HG02973 (cell line): Measurements from ENCODE around the gene BTBD1.

Source experiments
- ATAC-seq: cut with Tn5 transposase; IDR thresholded peaks from one replicate; pipeline ENCODE4 v1.9.1; 2021; ENCODE audit warnings: moderate library complexity; ENCODE audit not compliant: unreplicated experiment

BTBD1 gene

DNA sequence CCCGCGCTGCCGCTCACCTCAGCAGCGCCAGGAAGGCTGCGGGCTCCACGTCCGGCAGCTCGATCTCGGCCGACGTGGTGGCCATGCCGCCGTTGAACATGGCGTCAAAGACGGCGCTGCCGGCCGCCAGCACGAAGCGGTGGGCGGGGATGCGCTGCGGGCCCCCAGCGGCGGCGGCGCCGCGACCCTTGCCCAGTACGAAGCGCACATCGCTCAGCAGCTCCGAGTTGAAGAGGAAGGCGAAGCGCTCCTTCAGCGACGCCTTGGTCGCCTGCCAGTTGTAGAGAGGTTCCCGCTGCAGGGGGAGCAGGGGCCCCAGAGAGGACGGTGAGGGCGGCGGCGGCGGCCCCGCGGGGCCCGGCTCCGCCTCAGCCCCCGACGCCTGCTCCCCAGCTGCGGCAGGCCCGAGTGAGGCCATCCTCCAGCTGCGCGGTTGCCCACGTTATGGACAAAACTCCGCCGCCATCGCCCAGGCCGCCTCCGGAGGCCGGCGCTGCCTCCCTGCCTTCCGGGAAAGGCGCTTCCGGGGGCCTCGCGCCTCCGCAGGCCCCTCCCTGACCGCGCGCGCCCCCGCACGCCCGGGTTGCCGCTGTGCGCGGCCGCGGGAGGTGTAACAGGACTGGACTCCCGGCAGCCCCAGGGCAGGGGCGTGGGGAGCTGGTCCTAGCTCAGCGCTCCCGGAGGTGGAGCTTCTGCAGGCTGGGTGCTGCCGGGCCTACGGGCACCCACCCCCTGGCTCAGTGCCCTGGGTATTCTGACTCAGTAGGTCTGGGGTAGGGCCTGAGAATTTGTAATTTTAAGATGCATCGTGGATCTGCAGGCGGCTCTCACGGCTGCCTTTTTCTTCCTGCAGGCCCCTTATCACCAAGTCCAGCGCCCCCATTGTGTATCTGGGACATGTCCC lies at the start of gene BTBD1:
BTBD1 (minus strand) TSS at position 519 of the 904 bp plus-strand sequence; CDS start at position 418, 101 bp downstream.
- ATAC-seq = peak; percentile 69

DNA sequence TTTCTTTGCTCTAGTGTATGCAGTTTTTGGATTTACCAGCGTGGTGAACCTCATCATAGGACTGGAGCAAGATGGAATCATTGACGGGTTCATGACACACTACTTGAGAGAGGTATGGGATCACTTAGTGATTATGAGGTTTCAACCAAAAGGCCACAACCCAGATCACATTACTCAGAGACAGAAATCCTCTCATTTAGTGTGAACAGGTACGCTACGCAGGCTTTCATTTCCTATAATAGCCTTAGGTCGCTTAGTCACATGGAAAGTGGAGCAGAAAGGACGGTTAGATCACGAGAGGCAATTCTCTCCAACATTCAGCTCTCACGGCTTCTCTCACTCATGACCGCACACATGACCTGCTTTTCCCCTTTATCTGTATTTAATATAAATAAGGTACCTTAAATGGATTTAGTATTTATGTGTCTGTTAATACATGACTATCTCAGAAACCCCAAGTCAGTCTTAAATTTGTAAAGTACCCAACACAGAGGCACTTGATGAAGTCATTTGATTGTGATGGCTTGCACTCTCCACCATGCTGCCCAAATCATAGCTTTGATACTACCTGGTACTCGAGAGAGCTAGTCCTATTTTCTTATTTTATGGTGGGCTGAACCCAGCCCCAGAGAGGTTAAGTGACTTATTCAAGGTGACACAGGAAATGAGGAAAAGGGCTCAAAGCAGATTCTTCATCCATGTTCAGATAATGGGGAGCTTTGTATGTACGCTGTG lies 48.9 kb upstream of the BTBD1 start:
- ATAC-seq = peak; percentile 68

- ATAC-seq = no peak
These were observed 48.4 kb upstream of the BTBD1 start for GRCh38 chr15:83115410-83115809.

DNA sequence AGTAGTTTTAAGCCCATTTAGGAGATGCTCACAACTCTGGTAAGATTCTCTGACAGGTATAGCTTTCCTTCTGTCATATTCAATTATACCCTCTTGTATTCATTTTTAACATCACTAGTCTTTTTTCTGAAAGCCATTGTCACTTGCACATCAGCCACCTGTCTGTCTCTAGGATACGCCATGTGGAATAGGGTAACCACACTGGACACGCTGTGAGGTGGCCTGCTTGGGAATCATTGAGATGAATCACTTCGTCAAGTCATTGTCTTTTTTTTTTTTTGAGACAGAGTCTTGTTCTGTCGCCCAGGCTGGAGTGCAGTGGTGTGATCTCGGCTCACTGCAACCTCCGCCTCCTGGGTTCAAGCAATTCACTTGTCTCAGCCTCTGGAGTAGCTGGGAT lies 47.8 kb upstream of the BTBD1 start:
- ATAC-seq = no peak

GRCh38 chr15:83113881-83114674 lies 47.0 kb upstream of the BTBD1 start:
- no peak for ATAC-seq

DNA sequence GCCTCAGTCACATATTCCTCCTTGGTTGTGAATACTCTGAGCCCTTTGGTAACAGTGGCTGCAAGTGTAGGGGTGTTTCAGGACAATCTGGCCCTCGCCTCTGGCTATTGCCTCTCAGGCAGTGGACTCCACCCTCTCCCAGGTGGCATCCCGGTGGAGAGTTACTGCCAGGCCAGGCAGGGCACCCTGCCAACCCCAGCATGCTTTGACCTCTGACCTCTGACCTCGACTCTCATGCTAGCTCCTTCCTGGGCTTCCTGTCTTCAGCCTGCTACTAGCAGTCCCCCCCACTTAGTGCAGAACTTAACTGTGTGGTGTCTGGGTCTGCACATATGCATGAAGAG lies 45.9 kb upstream of the BTBD1 start:
- no peak for ATAC-seq

GRCh38 chr15:83112233-83112955 lies 45.3 kb upstream of the BTBD1 start:
- no peak for ATAC-seq

DNA sequence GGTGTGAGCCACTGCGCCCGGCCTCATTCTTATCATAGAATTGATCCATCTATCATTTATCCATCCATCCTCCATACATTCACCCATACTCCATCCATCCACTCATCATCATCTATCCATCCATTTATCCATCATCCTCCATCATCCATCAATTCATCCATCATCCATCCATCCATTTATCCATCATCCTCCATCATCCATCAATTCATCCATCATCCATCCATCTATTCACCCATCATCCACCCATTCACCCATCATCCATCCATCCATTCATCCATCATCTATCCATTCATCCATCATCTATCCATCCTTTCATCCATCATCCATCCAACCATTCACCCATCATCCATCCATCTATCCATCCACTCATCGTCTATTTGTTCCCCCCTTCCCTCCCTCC lies 44.1 kb upstream of the BTBD1 start:
- no peak for ATAC-seq

- no peak for ATAC-seq
These were observed 43.3 kb upstream of the BTBD1 start for GRCh38 chr15:83110381-83110780.

DNA sequence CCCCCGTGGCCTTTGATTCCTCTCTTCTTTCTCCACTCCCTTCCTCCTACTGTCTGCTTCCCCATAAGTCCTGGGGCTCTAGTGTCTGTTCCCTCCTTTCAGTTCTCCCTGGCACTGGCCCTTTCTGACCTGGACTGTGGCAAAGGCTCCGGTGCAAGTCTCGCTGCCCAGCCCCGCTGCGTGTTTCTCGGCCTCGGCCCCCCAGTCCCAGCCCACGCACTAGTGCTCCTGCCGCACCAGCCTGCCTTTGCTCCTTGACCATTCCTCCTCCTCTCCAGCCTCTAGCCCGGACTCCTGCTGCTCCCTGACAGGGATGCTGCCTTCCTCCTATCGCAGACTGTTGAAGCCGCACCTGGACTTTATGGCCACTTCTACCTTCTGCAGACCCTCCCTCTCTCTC lies 42.5 kb upstream of the BTBD1 start:
- ATAC-seq = no peak

DNA sequence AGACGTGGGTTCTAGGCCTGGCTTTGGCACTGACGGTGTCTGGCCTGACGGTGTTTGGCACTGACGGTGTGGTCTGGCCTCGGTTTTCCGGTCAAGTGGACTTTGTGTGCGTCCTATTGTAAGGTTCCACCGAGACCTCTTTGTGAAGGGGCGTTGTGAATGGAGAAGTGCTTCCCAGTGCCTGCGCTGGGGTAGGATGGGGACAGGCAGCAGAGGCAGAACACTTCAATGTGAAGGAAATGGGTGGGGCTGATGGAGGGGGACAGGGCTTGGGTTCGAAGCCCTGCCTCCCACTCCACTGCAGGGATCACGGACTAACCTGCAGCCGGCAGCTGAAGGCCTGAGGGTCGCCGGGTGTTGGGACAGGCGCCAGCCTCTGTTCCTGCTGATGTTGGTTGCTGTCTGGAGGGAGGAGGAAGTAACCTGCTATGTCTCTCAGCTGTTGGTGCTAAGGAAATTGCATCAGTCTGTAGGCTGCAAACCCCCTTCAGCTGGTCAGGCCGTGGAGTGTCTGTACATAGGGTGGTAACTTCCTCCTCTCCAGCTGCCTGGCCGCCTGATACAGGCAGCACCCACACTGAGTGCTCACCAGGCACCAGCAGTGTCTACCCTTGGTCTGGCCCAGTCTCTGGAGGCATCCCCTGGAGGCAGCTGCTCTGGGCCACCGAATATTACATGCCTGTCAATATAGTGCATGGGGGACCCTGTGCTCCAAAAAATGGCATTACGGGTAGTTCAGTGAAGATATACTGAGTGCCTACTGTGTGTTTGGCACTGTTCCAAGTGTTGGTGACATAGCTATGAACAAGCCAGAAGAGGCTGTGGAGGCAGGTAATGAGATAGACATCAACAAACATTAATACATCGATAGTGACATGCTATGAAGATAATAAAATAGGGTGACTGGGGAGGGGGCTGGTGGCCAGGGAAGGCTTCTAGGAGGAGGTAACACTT lies 41.5 kb upstream of the BTBD1 start:
- ATAC-seq = peak; percentile 66

DNA sequence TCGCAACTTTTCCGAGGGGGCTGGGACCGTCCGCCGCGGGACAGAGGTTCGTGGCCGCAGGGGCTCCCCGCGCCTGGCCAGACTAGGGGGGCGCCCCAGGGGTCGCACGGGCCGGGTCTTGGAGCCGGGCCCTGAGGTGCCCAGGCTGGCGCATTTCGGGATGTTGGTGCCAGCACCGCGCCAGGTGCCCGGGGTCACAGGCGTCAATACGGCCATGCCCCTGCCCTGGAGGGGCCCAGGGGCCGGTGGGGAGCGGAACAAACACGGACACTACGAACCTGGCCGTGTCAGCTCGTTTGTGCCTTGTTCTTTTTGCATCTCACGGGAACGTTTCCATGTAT lies 40.8 kb upstream of the BTBD1 start:
- ATAC-seq = peak; percentile 8

DNA sequence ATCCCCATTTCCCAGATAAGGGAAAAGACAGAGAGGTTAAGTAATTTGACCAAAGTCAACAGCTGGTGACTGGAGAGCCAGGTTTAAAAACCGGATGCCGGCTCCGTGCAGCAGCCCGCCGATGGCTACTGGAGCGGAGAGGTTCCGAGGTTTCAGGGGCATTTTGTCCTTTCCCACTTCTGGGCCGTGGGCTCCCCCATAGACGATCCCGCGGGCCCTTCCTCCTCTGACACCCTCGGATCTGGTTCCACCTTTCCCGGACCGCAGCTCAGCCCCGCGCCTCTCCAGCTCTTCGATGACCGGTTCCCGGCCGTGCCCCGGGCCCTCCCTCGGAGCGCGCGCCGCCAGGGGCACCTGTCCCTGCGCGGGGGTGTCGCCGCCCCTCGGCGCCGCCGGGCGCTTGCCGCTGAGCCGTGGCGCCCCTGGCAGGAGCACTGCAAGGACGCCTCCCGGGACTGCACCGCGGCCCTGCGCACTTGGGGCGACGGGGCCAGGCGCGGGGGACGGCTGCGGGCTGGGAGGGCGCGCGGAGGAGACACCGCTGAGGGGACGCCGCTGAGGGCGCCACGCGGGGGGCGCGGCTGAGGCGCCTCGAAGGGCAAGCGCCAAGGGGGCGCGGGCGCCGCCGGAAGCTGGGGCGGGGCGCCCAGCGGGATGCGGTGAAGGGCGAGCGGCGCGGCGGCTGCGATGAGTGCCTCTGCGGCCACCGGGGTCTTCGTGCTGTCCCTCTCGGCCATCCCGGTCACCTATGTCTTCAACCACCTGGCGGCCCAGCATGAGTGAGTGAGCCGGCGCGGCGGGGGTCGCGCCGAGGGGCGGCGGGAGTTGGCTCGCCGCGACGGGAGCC lies 40.2 kb upstream of the BTBD1 start, which contains the start of gene TM6SF1:
TM6SF1 (plus strand) TSS at position 652 of the 847 bp plus-strand sequence; CDS start at position 688, 36 bp downstream.
- ATAC-seq = peak; percentile 37

DNA sequence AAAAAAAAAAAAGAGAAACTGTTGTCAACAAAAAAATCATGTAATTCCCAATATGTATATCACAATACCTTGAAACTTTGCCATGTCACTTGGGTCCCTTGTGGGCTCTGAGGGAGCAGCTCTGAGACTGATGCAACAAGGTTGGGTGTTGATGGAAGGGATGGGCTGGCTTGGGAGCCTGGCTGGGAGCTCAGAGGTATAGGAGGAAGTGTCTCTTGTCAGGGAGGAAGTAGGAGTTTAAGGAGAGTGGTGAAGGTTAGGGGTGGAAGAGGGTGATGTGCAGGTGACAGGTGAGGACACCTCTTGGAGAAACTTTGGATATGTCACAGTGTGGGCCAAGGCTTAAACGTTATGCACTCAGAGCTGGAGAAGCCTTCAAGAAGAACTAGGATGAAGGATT lies 38.4 kb upstream of the BTBD1 start:
- ATAC-seq = no peak

DNA sequence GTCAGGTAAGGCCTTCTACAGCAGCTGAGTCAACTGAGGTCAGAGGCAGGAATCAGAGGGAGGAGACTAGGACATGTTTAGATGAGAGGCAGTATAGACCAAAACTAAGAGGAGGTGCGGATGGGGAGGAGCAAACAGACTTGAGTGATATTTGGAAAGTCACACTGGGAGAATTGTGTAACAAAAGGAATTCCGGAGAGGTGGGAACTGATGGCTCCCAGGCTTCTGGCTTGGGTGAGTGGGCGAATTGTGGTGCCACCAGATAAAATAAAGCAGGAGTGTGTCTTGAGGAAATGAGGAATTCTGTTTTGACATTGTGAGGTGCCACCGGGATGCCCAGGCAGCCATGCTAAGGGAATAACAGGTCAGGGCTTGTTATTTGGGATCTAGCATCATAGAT lies 37.1 kb upstream of the BTBD1 start:
- no peak for ATAC-seq

DNA sequence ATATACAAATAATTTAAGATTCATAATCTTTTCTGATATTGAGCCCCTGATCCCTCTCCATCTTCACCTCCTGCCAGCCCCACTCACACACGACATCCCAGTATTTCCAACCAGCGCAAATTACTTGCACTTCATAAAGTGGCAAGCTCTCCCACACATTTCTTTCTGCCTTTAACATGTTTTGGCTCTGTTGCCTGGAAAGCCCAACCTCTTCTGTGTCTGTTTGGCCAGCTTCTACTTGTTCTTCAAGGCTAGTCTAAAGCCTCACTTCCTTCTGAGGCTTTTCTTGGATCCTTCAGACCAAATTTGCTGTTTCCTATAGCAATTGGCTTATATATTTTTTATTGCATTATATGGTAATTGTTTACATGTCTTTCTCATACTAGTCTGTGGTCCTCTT lies 35.3 kb upstream of the BTBD1 start:
- no peak for ATAC-seq

GRCh38 chr15:83100097-83100646 lies 33.1 kb upstream of the BTBD1 start:
- no peak for ATAC-seq

DNA sequence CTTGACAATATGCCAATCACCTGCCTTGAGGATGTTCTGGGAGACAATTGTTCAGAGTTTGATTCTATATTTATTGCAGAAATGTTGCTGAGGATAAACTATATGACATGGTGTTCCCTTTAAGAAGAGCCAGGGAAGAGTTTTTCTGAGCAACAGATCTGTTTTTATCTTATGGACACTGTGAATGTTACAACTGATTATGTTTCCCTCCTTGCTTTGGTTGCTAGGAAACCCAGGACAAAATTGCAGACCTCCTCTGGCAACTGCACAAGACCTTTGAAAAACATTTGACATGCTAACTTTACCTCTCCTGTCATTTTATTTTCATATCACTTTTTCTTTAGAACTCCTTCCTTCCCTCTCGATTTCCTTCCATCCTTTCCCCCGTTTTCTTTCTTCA lies 32.2 kb upstream of the BTBD1 start:
- no peak for ATAC-seq
